Fibroblast of villous mesenchyme (primary cell): ENCODE measurements around the gene AUTS2. TPM values are rescaled to one million over a fixed set of nuclear protein-coding genes. Genes with fewer than 3 reads are reported as not detected.
"Not testable (repeated sequence)": the region's sequence is repeated elsewhere in the genome, so short reads cannot be mapped to it uniquely, and the experiment has no call there.

Source experiments
- DNase-seq: peaks from one replicate; pipeline ENCODE4 v3.0.0-alpha.2; 2010; ENCODE audit warnings: low read depth
- H3K4me3 ChIP-seq: 2 replicates; pipeline ENCODE4 v1.5.1; 2011; ENCODE audit warnings: low read depth, mild to moderate bottlenecking, low read length
- total RNA-seq: library from RNA; depleted of rRNA; stranded (reverse); fragments of >200 nt; gene quantifications from 2 replicates; pipeline ENCODE4 v1.2.3, GENCODE V29; 2012
- TF ChIP-seq, protein P1 (sequence below): IDR thresholded peaks from 2 replicates; pipeline ENCODE4 v1.5.1; 2012; ENCODE audit warnings: low read depth, mild to moderate bottlenecking, low read length; ENCODE audit not compliant: insufficient read depth

Gene AUTS2
- total RNA-seq, 1 donor = 3.9 TPM

DNA sequence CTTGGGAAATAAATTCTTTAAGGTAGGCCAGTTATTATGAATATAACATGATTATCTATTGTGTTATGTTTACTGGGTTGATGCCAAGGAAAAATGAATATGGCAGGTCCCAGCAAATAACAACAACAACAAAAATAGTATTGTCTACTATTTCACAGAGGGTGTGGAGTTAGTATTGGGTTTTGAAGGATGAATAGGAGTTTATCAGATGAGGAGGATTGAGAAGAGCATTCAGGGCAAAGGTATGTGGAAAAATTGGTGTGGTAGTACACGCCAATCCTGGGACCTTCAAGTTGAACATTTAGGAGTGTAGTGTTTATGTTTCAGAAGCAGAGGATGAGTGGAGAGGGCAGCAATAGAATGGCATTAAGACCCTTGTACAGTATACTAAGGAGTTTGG is 671.9 kb downstream of the AUTS2 start:
- TF ChIP-seq, protein P1, sequence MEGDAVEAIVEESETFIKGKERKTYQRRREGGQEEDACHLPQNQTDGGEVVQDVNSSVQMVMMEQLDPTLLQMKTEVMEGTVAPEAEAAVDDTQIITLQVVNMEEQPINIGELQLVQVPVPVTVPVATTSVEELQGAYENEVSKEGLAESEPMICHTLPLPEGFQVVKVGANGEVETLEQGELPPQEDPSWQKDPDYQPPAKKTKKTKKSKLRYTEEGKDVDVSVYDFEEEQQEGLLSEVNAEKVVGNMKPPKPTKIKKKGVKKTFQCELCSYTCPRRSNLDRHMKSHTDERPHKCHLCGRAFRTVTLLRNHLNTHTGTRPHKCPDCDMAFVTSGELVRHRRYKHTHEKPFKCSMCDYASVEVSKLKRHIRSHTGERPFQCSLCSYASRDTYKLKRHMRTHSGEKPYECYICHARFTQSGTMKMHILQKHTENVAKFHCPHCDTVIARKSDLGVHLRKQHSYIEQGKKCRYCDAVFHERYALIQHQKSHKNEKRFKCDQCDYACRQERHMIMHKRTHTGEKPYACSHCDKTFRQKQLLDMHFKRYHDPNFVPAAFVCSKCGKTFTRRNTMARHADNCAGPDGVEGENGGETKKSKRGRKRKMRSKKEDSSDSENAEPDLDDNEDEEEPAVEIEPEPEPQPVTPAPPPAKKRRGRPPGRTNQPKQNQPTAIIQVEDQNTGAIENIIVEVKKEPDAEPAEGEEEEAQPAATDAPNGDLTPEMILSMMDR = no peak
- H3K4me3 ChIP-seq = no peak overlapping the region
- no peak for DNase-seq

DNA sequence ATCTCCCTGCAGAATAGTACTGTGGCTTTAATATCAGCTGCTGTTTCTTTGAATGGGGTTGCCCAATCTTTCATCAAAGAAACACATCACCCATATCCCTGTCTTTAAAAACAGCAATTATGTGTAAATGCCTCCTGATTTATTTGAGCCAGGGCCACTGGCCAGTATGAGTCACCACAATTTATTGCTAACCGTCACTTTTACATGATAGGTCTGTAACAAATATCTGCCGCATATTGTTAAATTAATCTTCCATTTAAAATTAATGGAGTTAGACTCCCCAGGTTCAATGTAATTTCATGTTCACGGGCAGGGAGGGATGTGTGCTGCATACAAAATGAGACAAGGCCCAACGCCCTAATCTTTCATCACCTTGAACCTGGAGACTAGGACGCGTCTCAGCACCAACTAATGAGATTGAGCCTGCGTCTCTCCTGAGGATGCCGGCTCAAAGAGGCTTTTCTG is 673.4 kb downstream of the AUTS2 start:
- peak; percentile 21 for DNase-seq

DNA sequence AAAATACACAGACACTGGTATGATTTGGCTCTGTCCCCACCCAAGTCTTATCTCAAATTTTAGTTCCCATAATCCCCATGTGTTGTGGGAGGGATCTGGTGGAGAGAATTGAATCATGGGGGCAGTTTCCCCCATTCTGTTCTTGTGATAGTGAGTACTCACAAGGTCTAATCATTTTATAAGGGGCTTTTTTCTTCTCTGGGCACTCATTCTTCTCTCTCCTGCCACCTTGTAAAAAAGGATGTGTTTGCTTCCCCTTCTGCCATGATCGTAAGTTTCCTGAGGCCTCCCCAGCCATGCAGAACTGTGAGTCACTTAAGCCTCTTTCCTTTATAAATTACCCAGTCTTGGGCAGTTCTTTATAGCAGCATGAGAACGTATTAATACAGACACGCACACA is 677.3 kb downstream of the AUTS2 start:
- DNase-seq, H3K4me3 ChIP-seq: not testable (repeated sequence)

More for the DNA sequence above, 673.4 kb downstream of the AUTS2 start:
- TF ChIP-seq, protein P1 = no peak
- no peak overlapping the region for H3K4me3 ChIP-seq

DNA sequence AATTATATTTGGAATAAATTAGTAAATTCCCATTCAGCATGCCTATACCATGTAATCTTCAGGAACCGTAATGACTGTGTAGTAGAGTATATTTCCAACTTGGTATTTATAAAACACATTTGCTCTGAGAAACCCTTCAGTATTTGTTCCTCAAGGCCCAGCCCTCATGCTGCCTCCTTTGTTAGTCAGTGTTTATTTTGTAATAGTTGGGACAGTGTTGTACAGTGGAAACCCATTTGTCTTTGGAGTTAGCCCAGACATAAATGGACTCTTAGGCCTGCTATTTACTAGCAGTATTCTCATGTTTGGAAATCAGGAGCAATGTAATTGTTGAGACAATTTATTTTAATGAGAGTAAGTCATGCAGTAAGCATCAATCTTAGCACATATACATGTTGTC is 686.9 kb downstream of the AUTS2 start:
- DNase-seq = no peak
- TF ChIP-seq, protein P1 = no peak
- no peak overlapping the region for H3K4me3 ChIP-seq

DNA sequence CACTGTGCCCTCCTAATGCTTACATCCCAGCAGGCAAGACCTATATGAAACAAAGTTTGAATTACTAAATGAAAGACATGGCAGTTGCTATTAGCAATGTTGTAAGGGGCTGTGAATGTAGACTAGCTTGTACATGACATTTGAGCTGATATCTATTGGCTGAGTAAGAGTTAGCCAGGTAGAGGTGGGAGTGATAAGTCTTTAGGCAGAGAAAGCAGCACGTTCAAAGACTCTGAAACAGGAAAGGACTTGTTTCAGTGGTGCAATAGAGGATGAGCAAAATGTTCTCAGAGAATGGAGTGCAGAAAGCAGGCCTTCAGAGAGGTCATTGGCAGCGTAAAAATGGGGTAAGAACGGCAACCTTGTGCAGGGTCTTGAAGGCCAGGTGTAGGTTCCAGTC is 687.6 kb downstream of the AUTS2 start:
- TF ChIP-seq, protein P1 = no peak
- DNase-seq = no peak
- H3K4me3 ChIP-seq = no peak overlapping the region

DNA sequence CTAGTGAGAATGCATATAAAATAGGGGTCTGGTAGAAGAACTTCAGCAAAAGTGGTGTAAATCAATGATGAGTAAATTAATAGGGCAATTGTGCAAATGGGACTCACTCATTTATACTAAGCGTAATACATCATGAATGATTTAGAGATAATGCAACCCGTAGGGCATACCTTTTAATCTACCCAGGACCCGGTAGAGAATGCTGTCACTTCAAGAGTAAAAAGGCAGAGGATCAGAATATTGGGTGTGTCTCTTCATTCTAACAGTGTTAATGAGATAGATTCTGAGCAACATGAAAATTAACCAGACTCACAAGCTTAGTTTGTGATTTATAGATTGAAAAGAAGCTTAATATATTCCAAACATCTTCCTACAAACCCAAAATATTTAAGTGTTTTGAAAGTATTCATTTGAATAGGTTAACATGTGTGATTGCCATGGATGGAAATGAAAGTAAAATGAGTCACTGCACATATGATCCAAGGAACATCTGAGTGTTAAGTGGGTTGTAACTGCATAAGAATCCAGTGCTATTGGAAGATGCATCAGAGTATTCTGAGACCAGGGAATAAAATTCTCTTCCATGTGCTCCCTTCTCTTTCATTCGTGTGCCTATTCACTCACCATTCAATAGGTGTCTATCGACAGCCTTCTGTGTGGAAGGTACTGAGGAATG is 690.6 kb downstream of the AUTS2 start:
- TF ChIP-seq, protein P1 = no peak
- H3K4me3 ChIP-seq = no peak overlapping the region
- DNase-seq = peak; percentile 13

DNA sequence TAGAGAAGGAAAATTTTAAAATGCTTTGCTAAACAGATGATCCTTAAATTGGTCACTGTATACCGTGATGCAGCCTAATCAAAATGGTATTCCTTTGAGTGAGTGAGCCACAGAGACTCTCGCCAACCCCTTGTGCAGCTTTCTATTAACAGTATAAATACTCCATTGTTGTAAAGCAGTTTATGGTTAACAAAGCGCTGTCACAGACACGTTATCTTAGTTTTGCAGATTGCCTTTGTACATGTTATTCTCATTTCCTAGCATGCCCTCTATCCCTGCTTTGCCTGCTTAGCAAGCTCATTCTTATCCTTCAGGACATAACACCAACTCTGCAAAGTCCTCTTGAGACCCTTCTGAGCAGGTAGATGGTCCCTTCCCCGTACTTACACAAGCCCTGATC is 694.4 kb downstream of the AUTS2 start:
- no peak overlapping the region for H3K4me3 ChIP-seq

More for the DNA sequence above, 694.4 kb downstream of the AUTS2 start:
- TF ChIP-seq, protein P1 = no peak
- DNase-seq = no peak
